Measurements from ENCODE around the gene MYT1. TPM values are rescaled to one million over a fixed set of nuclear protein-coding genes. Genes with fewer than 3 reads are reported as not detected.

The MYT1 gene
- polyA plus RNA-seq, 6 donors from 2014 or later, result not detected

- ATAC-seq (ENCODE audit: low read depth in 2 of 2) (no peak), DNase-seq (no peak)
- H3K27me3 Mint-ChIP-seq, result no peaks in the 10 kb centered on the region
- peak overlapping the region; percentile 72 to 100 (median 94) for H3K27ac Mint-ChIP-seq
- peaks cover 0 to 4% (median 0%) of the 10 kb centered on the region in 7 donors for H3K9me3 Mint-ChIP-seq
- H3K4me3 Mint-ChIP-seq, result peak overlapping the region; percentile 90 to 99 (median 96)
- peaks cover 0 to 5% of the 10 kb centered on the region in 2 donors for H3K36me3 Mint-ChIP-seq
- peaks cover 61 to 74% (median 66%) of the 10 kb centered on the region in 3 donors for H3K4me1 Mint-ChIP-seq
These were observed 92.2 kb downstream of the MYT1 start for GRCh38 chr20:64256282-64256935.

DNA sequence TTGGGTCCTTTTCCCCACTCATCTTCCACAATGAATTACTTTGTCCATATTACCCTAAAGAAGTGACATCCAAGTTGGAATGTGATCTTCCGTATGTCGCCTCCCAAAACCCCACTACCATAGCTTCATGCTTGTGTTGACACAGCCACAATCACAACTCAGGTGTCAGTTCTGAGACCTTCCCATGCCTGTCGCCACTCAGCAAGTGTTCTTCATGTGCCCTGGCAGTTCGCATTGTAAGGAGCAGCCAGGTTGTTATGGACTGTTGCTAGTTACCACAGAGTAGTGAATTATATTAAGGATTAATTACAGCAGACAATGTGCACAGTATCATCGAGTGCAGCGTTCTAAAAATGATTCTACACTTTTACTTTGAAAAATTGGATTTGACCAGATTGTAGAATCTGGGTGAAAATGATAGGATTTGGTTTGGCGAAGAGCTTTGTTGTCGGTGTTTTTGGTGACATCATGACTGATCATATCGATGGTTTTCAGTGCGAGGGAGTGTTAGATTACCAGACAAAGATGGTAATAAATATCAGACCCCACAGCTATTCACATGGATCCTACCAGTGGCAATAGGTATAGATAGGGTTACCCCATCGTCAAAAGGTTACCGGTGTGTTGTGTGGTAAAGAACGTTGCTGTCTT, 93.0 kb downstream of the MYT1 start:
- H3K4me1 Mint-ChIP-seq, result peaks cover 63 to 74% (median 72%) of the 10 kb centered on the region in 3 donors
- peak overlapping the region; percentile 90 to 99 (median 96) for H3K4me3 Mint-ChIP-seq
- H3K36me3 Mint-ChIP-seq, result peaks cover 0 to 7% of the 10 kb centered on the region in 2 donors
- ATAC-seq (ENCODE audit: low read depth in 2 of 2) (no peak), DNase-seq (no peak)
- peak overlapping the region in 5 of 6 donors; percentile 5 to 97 (median 92) for H3K27ac Mint-ChIP-seq
- H3K9me3 Mint-ChIP-seq, result peaks cover 0 to 4% (median 0%) of the 10 kb centered on the region in 7 donors
- no peaks in the 10 kb centered on the region for H3K27me3 Mint-ChIP-seq

DNA sequence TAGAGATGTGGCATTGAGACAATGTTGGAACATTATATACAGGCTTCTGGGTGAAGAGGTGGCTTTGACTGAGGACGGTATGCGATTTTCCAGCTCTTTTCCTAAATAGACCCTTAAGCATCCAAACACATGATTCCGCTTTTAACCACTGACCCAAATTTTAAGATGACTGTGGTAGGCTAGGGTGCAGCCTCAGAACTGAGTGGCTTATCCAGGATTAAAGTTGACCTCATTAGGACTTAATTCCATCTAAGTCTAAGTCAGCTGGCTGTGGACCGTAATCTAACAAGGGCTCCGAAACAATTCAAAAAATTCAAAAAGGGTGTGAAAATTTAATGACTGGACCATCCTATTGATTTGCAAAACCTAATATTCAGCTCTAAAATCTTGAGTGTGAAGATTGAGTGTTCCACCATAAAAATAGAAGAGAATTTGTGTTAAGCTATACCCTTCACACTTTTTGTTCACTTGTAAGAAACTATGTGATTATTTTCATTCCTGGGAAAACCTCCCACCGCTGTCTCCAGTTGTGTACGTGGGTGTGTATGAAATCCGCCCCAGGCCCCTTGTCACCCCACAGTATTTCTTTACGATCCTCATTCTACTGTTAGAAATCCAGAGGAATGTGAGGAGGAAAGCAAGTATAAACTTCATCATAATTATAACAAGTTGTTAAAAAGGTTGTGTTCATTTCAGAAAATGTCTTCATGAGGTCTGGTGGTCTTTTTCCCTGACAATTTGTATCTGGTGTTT, 94.0 kb downstream of the MYT1 start:
- Mint-ChIP-seq H3K27ac (peak overlapping the region in 1 of 6 donors; percentile 31), H3K4me3 (peak overlapping the region in 5 of 8 donors; percentile 14 to 98 (median 49)), H3K36me3 (peaks cover 0 to 7% of the 10 kb centered on the region in 2 donors), H3K9me3 (no peaks in the 10 kb centered on the region), H3K4me1 (peaks cover 63 to 73% (median 73%) of the 10 kb centered on the region in 3 donors), H3K27me3 (no peaks in the 10 kb centered on the region)
- no peak for DNase-seq
- ATAC-seq (ENCODE audit: low read depth in 2 of 2), result no peak

GRCh38 chr20:64260239-64260638, 96.0 kb downstream of the MYT1 start:
- ATAC-seq (ENCODE audit: low read depth in 2 of 2) (no peak), DNase-seq (no peak)
- no peaks in the 10 kb centered on the region for H3K9me3 Mint-ChIP-seq
- H3K27me3 Mint-ChIP-seq, result no peaks in the 10 kb centered on the region
- H3K4me1 Mint-ChIP-seq, result peaks cover 62 to 69% (median 68%) of the 10 kb centered on the region in 3 donors
- peaks cover 0 to 7% of the 10 kb centered on the region in 2 donors for H3K36me3 Mint-ChIP-seq
- peak overlapping the region in 2 of 8 donors; percentile 6 to 53 for H3K4me3 Mint-ChIP-seq
- peak overlapping the region in 3 of 6 donors; percentile 22 to 66 (median 44) for H3K27ac Mint-ChIP-seq

DNA sequence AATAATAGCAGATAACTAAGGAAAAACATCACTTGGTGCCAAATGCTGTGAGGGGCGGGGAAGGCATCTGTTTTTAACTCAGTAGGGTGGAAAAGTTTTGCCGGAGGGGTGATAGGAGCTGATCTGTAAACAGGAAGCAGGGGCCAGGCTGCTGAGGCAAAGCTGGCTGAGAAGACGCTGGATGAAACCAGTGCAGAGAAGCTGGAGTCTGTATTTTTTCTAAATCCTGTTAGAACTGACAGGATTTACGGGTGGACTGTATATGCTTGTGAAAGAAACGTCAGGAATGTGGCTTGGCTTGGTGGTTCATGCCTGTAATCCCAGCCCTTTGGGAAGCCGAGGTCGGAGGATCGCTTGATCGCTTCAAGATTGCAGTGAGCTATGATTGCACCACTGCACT, 96.9 kb downstream of the MYT1 start:
- Mint-ChIP-seq H3K27me3 (no peaks in the 10 kb centered on the region), H3K9me3 (no peaks in the 10 kb centered on the region), H3K4me3 (peak overlapping the region in 5 of 8 donors; percentile 6 to 59 (median 28)), H3K27ac (peak overlapping the region in 4 of 6 donors; percentile 55 to 86 (median 72)), H3K36me3 (peaks cover 0 to 7% of the 10 kb centered on the region in 2 donors), H3K4me1 (peaks cover 60 to 70% (median 65%) of the 10 kb centered on the region in 3 donors)
- ATAC-seq (ENCODE audit: low read depth in 2 of 2) (no peak), DNase-seq (no peak)

DNA sequence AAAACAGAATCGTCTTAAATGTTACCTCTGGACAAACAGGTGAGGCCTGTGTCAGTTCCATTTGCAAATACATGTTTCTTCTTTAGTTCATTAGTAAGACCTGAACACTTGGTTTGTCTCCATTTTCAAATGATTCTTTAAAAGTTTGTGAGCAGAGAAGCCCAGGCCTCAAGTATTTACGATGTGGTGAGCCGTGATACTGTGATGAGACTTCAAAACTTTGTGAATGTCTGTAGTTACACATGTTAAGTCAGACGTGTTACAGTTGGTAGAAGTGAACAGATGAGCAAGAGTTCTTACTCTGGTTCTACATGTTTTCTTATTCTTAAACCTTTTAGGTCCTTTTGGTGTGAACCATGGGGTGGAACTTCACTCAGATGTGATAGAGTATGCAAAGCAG, 99.8 kb downstream of the MYT1 start:
- Mint-ChIP-seq H3K4me1 (peaks cover 35 to 48% (median 41%) of the 10 kb centered on the region in 3 donors), H3K27ac (no peak overlapping the region)

DNA sequence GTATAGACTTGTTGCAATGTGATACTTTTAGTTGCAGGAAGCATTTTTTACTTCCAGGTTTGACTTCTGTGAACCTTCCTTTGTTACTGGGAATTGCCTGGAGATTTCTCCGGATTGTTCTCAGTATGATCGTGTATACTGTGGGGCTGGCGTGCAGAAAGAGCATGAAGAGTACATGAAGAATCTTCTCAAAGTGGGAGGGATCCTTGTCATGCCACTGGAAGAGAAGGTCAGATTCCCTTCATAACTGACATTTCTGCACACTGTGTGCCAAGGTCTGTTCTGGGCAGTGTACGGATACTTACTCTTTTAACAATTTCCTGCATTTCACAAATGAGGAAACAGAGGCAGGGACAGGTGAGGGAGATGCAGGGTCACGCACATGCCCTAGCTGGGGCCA, 100.9 kb downstream of the MYT1 start:
- Mint-ChIP-seq H3K4me3 (no peak overlapping the region), H3K4me1 (peaks cover 39 to 47% (median 46%) of the 10 kb centered on the region in 3 donors), H3K27ac (no peak overlapping the region), H3K27me3 (no peaks in the 10 kb centered on the region), H3K9me3 (peaks cover 0 to 3% (median 0%) of the 10 kb centered on the region in 7 donors), H3K36me3 (peaks cover 14 to 17% of the 10 kb centered on the region in 2 donors)
- ATAC-seq (ENCODE audit: low read depth in 2 of 2), result no peak
- no peak for DNase-seq

More for the DNA sequence above, 99.8 kb downstream of the MYT1 start:
- H3K27me3 Mint-ChIP-seq, result no peaks in the 10 kb centered on the region
- no peak for DNase-seq
- no peaks in the 10 kb centered on the region for H3K9me3 Mint-ChIP-seq
- peaks cover 3 to 11% of the 10 kb centered on the region in 2 donors for H3K36me3 Mint-ChIP-seq
- no peak for ATAC-seq (ENCODE audit: low read depth in 2 of 2)
- H3K4me3 Mint-ChIP-seq, result no peak overlapping the region

DNA sequence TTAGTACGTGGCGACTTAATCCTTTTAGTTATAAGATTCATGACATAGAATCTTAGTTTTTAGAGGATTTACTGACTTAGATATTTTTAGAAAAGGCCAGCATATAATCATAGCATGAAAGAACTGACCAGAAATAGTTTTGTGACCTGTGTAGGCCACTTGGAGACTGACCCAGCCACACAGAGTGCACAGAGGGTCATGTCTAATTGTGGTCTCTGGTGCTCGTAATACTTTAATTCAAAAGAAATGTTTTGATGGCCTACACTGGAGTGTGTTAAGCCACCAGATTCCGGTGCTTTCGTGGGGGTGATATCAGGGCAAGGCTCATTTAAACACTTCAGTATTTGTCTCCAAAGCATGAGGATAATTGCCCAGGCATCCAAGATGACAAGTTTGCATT, 102.7 kb downstream of the MYT1 start:
- Mint-ChIP-seq H3K9me3 (peaks cover 0 to 4% (median 0%) of the 10 kb centered on the region in 7 donors), H3K4me3 (no peak overlapping the region), H3K4me1 (peaks cover 33 to 45% (median 34%) of the 10 kb centered on the region in 3 donors), H3K27me3 (no peaks in the 10 kb centered on the region), H3K36me3 (peaks cover 15 to 25% of the 10 kb centered on the region in 2 donors), H3K27ac (no peak overlapping the region)
- no peak for ATAC-seq (ENCODE audit: low read depth in 2 of 2)
- no peak for DNase-seq

DNA sequence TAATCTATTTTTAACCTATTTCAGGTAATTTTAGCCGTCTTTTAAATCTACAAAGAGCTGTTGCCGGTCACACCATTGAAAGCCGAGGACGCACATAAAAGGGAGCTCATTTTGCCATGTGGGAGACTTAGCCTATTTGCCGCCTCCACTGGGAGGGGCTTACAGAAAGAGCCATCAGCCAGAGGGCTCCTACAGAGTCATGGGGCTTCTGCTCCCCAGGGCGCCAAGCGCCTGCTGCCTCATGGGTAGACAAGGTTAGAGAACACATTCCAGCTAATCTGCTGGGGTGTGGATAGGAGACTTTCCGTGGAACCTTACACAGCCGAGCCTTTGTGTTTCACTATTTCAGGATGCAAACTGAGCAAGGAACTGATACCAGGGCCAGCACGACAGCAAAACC, 103.9 kb downstream of the MYT1 start:
- H3K4me3 Mint-ChIP-seq, result no peak overlapping the region
- DNase-seq (no peak), ATAC-seq (ENCODE audit: low read depth in 2 of 2) (no peak)
- H3K4me1 Mint-ChIP-seq, result peaks cover 22 to 34% (median 23%) of the 10 kb centered on the region in 3 donors
- peaks cover 20 to 29% of the 10 kb centered on the region in 2 donors for H3K36me3 Mint-ChIP-seq
- H3K27ac Mint-ChIP-seq, result no peak overlapping the region
- no peaks in the 10 kb centered on the region for H3K27me3 Mint-ChIP-seq
- H3K9me3 Mint-ChIP-seq, result peaks cover 0 to 4% (median 0%) of the 10 kb centered on the region in 7 donors

GRCh38 chr20:64269604-64270411, 105.6 kb downstream of the MYT1 start:
- H3K27me3 Mint-ChIP-seq, result no peaks in the 10 kb centered on the region
- H3K36me3 Mint-ChIP-seq, result peaks cover 29 to 34% of the 10 kb centered on the region in 2 donors
- no peak overlapping the region for H3K4me3 Mint-ChIP-seq
- H3K4me1 Mint-ChIP-seq, result peaks cover 17 to 28% (median 18%) of the 10 kb centered on the region in 3 donors
- no peak for DNase-seq
- peak overlapping the region in 2 of 6 donors; percentile 5 to 42 for H3K27ac Mint-ChIP-seq
- no peak for ATAC-seq (ENCODE audit: low read depth in 2 of 2)
- H3K9me3 Mint-ChIP-seq, result peaks cover 0 to 4% (median 0%) of the 10 kb centered on the region in 7 donors

- Mint-ChIP-seq H3K27ac (no peak overlapping the region), H3K4me1 (peaks cover 12 to 25% (median 18%) of the 10 kb centered on the region in 3 donors), H3K4me3 (no peak overlapping the region), H3K36me3 (peaks cover 29 to 38% of the 10 kb centered on the region in 2 donors), H3K27me3 (no peaks in the 10 kb centered on the region), H3K9me3 (peaks cover 0 to 4% (median 0%) of the 10 kb centered on the region in 7 donors)
- ATAC-seq (ENCODE audit: low read depth in 2 of 2), result no peak
- no peak for DNase-seq
These were observed 107.4 kb downstream of the MYT1 start for GRCh38 chr20:64271636-64272035.

GRCh38 chr20:64273109-64273508, 108.9 kb downstream of the MYT1 start:
- no peaks in the 10 kb centered on the region for H3K27me3 Mint-ChIP-seq
- ATAC-seq (ENCODE audit: low read depth in 2 of 2) (no peak), DNase-seq (no peak)
- peak overlapping the region in 1 of 6 donors; percentile 67 for H3K27ac Mint-ChIP-seq
- H3K36me3 Mint-ChIP-seq, result peaks cover 29 to 41% of the 10 kb centered on the region in 2 donors
- H3K4me3 Mint-ChIP-seq, result no peak overlapping the region
- peaks cover 0 to 4% (median 0%) of the 10 kb centered on the region in 7 donors for H3K9me3 Mint-ChIP-seq
- peaks cover 12 to 25% (median 18%) of the 10 kb centered on the region in 3 donors for H3K4me1 Mint-ChIP-seq
